Measurements from ENCODE around the gene CBX1. TPM values are rescaled to one million over a fixed set of nuclear protein-coding genes. Genes with fewer than 3 reads are reported as not detected.

The CBX1 gene
- total and polyA plus RNA-seq, 2 experiments from 2014 or later: 127 to 223 TPM

- no peaks in the 10 kb centered on the region for H3K27me3 Mint-ChIP-seq (ENCODE audit: insufficient read depth, low read depth, poor library complexity)
- Histone ChIP-seq H3K27me3 (ENCODE audit: insufficient read depth) (no peaks in the 10 kb centered on the region), H2AFZ (0 out of 2 replicates have a peak overlapping the region, but pooled peaks have one; percentile 69), H3F3A (replicated peaks; ENCODE audit: low read depth) (no peaks in the 10 kb centered on the region), H4K20me1 (replicated peaks; ENCODE audit: insufficient read depth) (no peaks in the 10 kb centered on the region), H3K4me2 (no peak overlapping the region), H3K27ac (ENCODE audit: low read depth) (no peak overlapping the region), H3K79me2 (replicated peaks; ENCODE audit: insufficient read depth) (no peaks in the 10 kb centered on the region), H3K4me3 (no peak overlapping the region), H3K9me2 (ENCODE audit: insufficient read depth) (no peaks in the 10 kb centered on the region), H3K4me1 (ENCODE audit: insufficient read depth) (no peaks in the 10 kb centered on the region), H3K36me3 (ENCODE audit: insufficient read depth) (no peaks in the 10 kb centered on the region)
- H3K4me1 Mint-ChIP-seq: no peaks in the 10 kb centered on the region
- no peak overlapping the region for H3K27ac Mint-ChIP-seq
- H3K9me3 Mint-ChIP-seq: no peaks in the 10 kb centered on the region
- TF ChIP-seq CREB1 (CRISPR knock-in tag; IDR thresholded peaks at IDR 0.05; ENCODE audit: low read depth) (no peak), NANOG (IDR thresholded peaks at IDR 0.05; ENCODE audit: borderline replicate concordance) (no peak), CTCF (conservative IDR thresholded peaks at IDR 0.05; ENCODE audit: low read depth in 2 of 2) (no peak), EZH2phosphoT487 (IDR thresholded peaks at IDR 0.05; ENCODE audit: unreplicated experiment) (no peak), POLR2AphosphoS5 (IDR thresholded peaks at IDR 0.05; ENCODE audit: low read depth) (no peak), ZNF114 (CRISPR knock-in tag; IDR thresholded peaks at IDR 0.05) (no peak), ETS1 (IDR thresholded peaks at IDR 0.05) (no peak), EZH2 (IDR thresholded peaks at IDR 0.05; ENCODE audit: low read depth, unreplicated experiment) (no peak), ZNF331 (CRISPR knock-in tag; IDR thresholded peaks at IDR 0.05; ENCODE audit: low read depth) (no peak), STAT1 (IDR thresholded peaks at IDR 0.05; ENCODE audit: unreplicated experiment) (no peak), JUNB (IDR thresholded peaks at IDR 0.05; ENCODE audit: unreplicated experiment) (no peak), ZNF462 (CRISPR knock-in tag; IDR thresholded peaks at IDR 0.05) (no peak), REST (IDR thresholded peaks at IDR 0.05; ENCODE audit: unreplicated experiment) (no peak)
- no peak overlapping the region for H3K4me3 Mint-ChIP-seq
- no peaks in the 10 kb centered on the region for H3K36me3 Mint-ChIP-seq (ENCODE audit: low read depth)
- DNase-seq (ENCODE audit: low spot score) (no peak), ATAC-seq (no peak)
These were observed 36.4 kb upstream of the CBX1 start for GRCh38 chr17:48137656-48138055.

Measured in GM23338 (cell line).